Kidney glomerular epithelial cell (primary cell): Measurements from ENCODE around the gene UBXN10.
A peak's percentile ranks its signal among the peaks of the same experiment; 100 is the strongest.

Experiments
- DNase-seq: peaks from one replicate; lab custom pipeline; 2025; lab: John Stamatoyannopoulos, UW

Gene UBXN10

GRCh38 chr1:20151906-20152598 lies 33.8 kb upstream of the UBXN10 start:
- DNase-seq: peak; percentile 60

- no peak for DNase-seq
Observed at GRCh38 chr1:20152599-20152930, 33.3 kb upstream of the UBXN10 start.

DNA sequence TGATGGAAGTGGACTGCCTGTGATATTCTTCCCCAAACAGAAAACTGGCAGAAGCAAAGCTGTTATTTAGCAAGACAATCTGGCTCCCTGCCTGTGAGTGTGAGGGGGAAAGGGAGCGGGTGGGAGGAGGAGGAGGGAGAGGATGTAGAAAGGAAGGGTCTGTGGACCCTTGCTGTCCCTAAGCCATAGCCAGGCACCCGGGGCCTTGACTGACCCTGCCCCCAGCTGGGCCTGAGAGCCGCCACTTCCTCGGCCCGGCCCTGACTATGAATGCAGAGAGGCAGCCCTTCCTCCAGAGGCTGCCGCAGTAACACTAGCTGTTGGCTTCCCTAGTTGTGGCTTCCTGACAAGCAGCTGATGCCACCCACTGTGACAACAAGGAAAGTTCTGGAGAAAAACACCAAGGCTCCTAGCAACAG lies 32.9 kb upstream of the UBXN10 start:
- DNase-seq: no peak

DNA sequence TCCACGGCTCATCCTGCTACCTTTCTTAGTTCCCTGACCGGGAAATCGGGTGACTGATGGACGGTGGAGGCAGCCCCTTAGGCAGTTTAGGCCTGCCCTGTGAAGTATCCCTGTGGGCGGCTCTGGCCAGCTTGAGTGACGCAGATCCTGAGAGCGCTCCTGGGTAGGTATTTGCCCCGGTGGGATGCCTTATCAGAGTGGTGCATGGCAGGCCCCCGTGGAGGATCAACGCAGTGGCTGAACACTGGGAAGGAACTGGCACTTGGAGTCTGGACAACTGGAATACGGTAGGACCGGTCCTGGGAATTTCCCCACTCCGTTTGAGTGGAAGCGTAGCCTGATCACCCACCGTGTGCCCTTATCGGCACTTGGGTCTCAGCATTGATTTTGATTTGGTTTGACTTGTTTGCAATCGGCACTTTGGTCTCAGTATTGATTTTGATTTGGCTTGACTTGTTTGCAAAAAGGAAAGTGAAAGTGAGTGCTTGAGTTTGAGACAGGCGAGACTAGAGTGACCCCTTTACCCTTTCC lies 31.5 kb upstream of the UBXN10 start:
- DNase-seq: no peak

DNA sequence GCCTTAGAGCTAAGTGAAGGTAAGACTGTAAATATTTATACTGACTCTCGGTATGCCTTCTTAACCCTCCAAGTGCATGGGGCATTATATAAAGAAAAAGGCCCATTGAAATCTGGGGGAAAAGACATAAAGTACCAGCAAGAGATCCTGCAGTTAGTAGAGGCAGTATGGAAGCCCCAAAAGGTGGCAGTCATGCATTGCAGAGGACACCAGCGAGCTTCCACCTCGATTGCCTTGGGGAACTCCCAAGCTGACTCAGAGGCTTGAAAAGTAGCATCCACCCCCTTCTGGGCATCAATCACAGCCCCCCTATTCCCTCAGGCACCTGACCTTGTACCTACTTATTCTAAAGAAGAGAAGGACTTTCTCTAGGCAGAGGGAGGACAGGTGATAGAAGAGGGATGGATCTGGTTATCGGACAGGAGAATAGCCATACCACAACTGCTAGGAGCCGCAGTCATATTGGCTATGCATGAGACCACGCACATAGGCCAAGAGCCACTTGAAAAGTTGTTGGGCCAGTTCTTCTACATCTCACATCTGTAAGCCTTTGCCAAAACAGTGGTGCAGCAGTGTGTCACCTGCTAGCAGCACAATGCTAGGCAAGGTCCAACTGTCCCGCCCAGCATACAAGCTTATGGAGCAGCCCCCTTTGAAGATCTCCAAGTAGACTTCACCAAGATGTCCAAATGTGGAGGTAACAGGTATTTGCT lies 27.4 kb upstream of the UBXN10 start:
- no peak for DNase-seq

- DNase-seq: no peak
Observed at GRCh38 chr1:20160034-20160433, 25.9 kb upstream of the UBXN10 start.

- no peak for DNase-seq
Observed at GRCh38 chr1:20164694-20165202, 21.1 kb upstream of the UBXN10 start.

- DNase-seq: no peak
Observed at GRCh38 chr1:20165522-20165951, 20.4 kb upstream of the UBXN10 start.

DNA sequence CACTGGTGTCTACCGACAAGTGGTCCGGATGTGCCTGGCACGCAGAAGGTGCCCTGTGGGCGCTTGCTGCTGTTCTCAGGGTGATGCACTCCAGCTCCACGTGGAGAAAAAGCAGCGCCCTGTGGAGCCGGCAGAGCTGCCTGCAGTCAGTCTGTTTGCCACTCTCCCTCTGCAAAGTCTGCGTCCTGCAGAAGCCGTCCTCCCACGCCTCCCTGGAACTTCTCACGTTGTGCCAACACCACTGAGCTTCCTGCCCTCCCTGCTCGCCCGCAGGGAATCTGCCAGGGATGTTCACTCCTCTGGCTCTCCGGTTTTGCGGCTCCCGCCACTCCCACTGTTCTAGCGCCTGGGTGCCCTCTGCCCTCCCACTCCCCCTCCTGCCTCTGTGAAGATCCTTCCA lies 19.8 kb upstream of the UBXN10 start:
- peak; percentile 28 for DNase-seq

DNA sequence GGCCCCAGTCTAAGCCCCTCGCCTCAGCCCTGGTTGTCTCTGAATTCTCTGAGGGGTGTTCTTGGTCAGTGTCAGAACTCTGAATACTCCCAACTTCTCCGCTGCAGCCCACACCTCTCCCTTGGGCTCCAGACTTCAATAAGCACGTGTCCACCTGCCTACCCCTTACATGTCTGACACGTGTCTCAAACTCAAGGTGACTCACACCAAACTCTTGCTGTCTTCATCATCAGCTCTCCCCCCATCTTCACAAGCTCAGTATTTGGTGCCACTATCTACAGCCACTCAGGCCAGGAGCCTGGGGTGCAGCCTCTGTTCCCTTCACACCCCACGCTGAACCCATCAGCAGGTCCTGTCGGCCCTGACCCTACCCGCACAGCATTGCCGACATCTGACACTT lies 18.8 kb upstream of the UBXN10 start:
- DNase-seq: no peak

- DNase-seq: no peak
Observed at GRCh38 chr1:20168564-20169491, 17.1 kb upstream of the UBXN10 start.

DNA sequence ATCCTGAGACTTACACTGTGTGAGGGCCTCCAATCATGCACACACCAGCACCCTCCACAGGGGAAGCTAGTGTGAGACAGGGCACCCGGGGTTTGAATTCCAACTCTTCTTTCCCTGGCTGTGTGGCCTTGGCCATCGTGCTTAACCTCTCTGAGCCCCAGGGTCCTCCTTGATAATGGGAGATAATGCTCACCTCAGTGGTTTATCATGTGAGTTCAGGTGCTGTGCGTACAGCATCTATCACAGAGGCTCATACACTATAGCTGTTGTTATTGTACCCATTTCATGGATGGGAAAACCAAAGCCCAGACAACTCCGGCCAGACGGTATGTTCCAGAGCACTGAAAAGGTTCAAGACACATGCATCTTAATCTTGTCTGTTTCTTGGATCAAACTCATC lies 16.0 kb upstream of the UBXN10 start:
- DNase-seq: no peak

- DNase-seq: no peak
Observed at GRCh38 chr1:20172033-20172590, 13.8 kb upstream of the UBXN10 start.

- DNase-seq: no peak
Observed at GRCh38 chr1:20174937-20175666, 10.8 kb upstream of the UBXN10 start.

DNA sequence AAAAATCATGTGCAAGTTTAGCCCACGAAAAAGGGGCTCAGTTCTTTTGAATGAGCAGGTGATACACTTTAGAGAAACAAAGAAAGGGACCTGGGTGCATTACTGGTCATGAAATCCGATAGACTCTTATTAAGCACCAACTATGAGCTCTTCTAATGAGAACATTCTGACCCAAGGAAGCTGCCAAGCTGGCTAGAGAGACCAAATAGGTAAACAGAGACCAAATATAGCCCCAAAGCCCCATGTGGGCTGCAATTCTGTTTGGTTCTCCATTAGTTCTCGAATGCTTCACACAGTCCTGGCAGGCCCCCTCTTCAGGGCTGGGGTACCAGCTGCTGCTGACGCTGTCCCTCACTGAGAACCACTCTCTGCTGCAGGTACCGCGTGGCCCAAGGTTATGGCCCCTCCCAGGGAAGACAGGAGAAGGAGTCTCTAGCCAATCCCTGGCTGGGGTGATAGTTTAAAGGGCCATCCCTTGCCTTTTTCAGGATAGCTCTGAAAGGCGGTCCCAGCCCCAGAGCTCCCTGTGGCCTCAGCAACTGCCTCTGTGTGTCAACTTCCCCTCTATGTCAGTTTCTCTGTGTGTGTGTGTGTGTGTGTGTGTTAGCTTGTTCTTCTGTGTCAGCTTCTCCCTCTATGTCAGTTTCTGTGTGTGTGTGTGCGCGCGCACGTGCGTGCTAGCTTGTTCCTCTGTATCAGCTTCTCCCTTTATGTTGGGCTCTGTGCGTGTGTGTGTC lies 7.1 kb upstream of the UBXN10 start:
- no peak for DNase-seq

DNA sequence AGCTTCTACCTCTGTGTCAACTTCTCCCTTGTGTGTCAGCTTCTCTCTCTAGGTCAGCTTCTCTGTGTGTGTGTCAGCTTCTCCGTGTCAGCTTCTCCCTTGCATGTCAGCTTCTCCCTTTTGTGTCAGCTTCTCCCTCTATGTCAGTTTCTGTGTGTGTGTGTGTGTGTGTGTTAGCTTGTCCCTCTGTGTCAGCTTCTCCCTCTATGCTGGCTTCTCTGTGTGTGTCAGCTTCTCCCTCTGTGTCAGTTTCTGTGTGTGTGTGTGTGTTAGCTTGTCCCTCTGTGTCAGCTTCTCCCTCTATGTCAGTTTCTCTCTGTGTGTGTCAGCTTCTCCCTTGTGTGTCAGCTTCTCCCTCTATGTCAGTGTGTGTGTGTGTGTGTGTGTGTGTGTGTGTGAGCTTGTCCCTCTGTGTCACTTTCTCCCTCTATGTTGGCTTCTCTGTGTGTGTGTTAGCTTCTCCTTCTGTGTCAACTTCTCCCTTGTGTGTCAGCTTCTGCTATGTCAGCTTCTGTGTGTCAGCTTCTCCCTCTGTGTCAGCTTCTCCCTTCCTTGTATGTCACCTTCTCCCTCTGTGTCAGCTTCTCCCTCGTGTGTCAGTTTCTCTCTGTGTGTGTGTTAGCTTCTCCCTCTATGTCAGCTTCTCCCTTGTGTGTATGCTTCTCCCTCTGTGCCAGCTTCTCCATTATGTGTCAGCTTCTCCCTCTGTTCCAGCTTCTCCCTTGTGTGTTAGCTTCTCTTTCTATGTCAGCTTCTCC lies 6.3 kb upstream of the UBXN10 start:
- no peak for DNase-seq

- DNase-seq: no peak
Observed at GRCh38 chr1:20180129-20180843, 5.6 kb upstream of the UBXN10 start.

GRCh38 chr1:20180844-20181207 lies 5.1 kb upstream of the UBXN10 start:
- no peak for DNase-seq

DNA sequence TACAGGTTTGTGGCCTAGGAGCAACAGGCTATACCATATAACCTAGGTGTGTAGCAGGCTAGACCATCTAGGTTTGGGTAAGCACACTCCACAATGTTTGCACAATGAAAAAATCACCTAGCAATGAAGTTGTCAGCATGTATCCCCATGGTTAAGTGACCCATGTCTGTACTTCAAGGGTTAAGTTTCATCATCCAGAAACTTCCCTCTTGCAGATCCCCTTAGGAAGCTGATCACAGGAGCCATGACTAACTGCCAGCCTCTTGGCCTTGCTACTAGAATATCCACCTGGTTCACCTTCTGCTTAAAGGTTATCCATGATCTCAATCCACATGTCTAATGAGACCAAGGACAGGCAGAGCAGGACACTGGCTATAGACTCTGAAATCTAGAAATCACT lies 3.5 kb upstream of the UBXN10 start:
- DNase-seq: no peak
